Brain pericyte (primary cell): Measurements from ENCODE around the gene CT45A8.
"Not testable (repeated sequence)": the region's sequence is repeated elsewhere in the genome, so short reads cannot be mapped to it uniquely, and the experiment has no call there.

Experiments used
- DNase-seq: peaks from one replicate; pipeline ENCODE4 v3.0.0-alpha.2; 2012; ENCODE audit warnings: low read depth, low spot score

Gene CT45A8, protein sequence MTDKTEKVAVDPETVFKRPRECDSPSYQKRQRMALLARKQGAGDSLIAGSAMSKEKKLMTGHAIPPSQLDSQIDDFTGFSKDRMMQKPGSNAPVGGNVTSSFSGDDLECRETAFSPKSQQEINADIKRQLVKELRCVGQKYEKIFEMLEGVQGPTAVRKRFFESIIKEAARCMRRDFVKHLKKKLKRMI

DNA sequence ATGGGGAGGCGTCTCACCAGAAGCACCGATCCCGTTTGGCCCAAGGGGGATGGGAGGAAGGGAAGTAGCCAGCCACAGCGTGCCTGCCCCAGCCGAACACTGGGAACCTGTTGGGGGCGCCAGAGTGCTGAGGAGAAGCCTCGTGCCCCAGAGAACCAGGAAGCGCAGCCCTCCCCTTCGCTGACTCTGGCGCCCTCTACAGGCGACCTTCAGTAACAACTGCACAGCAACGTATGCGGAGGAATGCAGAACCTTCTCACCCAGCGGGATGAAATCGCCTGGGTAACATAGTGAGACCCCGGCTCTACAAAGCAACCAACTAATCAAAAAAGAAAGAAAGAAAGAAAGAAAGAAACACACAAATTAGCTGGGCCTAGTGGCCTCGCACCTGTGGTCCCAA, at the start of gene CT45A8:
Gene CT45A8, minus strand, starts transcription at position 101 of the 400 bp plus-strand sequence. CDS start 3,755 bp downstream, outside the sequence.
- not testable (repeated sequence) for DNase-seq

DNA sequence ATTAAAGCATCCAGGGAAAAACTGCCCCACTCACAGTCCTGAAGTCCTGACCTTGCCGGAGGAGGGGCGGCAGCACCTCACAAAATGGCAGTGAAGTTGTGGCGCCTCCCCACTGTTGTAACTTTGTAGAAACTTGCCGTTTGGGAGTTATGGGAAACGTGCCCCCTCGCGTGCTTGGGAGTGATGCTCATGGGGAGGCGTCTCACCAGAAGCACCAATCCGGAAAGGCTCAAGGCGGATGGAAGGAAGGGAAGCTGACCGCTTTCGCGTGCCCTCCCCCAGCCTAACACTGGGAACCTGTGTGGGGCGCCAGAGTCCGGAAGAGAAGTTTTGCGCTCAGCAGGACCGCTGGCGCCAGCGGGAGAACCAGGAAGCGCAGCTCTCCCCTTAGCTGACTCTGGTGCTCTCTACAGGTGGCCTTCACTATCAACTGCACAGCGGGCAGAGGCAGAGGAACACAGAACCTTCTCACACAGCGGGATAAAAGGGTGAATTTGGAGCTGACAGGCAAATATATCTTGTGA, 39.0 kb upstream of the CT45A8 start, which contains the start of the genes CT45A10 and SAGE1:
Gene CT45A10, minus strand, starts transcription at position 151 of the 524 bp plus-strand sequence. CDS start 8,100 bp downstream, outside the sequence.
Gene SAGE1, plus strand, starts transcription at position 423 of the 524 bp plus-strand sequence. CDS start 2,527 bp downstream, outside the sequence.
- DNase-seq = no peak

DNA sequence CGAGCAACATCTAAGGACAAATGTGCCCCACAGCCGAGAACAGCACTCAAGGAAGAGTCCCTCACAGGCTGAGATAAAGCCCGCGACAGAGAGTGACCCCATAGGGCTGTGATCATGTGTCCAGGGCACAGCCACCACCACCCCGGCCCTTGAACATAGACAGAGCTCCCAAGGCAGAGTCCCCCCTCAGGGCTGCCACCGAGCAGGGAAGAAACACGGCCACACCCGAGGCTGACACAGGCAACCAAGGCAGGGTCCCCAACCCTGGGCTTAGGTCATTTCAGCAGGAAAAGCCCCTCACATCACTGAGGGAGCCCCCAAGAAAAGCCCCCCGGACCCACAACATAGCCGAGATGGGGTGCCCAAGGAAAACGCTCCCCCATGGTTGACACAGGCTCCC, 38.4 kb upstream of the CT45A8 start:
- no peak for DNase-seq

DNA sequence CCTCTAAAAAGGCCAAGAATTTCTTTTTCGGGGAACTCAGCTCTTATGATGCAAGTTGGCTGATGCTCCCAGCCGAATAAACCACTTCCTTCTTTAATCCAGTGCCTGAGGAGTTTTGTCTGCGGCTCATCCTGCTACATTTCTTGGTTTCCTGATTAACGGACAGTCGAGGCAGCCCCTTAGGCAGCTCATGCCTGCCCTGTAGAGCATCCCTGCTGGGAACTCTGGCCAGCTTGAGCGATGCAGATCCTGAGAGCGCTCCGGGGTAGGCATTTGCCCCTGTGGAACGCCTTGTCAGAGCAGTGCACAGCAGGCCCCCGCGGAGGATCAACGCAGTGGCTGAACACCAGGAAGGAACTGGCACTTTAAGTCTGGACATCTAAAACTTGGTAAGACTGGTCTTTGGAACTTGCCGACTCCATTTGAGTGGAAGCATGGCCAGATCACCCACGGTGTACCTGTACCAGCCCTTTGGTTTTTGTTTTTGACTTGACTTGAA, 35.8 kb upstream of the CT45A8 start:
- no peak for DNase-seq

DNA sequence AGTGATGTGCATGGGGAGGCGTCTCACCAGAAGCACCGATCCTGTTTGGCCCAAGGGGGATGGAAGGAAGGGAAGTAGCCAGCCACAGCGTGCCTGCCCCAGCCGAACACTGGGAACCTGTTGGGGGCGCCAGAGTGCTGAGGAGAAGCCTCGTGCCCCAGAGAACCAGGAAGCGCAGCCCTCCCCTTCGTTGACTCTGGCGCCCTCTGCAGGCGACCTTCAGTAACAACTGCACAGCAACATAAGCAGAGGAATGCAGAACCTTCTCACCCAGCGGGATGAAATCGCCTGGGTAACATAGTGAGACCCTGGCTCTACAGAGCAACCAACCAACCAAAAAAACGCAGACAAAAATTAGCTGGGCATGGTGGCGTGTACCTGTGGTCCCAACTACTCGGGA, 34.6 kb upstream of the CT45A8 start:
- not testable (repeated sequence) for DNase-seq

DNA sequence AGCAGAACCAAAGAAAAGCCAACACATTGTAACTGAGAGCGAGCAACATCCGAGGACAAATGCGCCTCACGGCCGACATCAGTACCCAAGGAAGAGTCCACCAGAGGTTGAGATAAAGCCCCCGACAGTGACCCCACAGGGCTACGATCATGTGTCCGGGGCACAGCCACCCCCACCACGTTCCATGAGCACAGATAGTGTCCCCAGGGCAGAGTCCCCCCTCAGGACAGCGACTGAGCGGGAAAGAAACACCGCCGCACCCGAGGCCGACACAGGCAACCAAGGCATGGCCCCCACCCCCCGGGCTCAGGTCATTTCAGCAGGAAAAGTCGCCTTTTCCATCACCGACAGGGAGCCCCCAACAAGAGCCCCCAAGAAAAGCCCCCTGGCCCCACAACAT, 33.9 kb upstream of the CT45A8 start:
- DNase-seq = not testable (repeated sequence)

DNA sequence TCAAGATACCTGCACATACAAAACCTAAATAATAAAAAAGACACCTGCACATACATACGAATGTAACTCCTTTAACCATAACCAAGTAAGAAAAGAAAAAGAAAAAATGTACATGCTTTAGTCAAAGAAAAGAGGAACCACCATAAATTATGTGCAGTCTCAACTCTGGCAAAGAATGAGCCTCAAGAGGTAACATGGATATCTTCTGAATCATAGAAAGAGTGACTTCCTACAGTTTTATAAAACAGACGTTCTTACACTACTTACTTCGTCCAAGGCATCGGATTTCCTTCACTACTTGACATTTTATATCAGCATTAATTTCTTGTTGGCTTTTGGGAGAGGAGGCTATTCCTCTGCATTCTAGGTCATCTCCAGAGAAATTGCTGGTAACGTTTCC, 28.4 kb upstream of the CT45A8 start:
- DNase-seq = not testable (repeated sequence)

DNA sequence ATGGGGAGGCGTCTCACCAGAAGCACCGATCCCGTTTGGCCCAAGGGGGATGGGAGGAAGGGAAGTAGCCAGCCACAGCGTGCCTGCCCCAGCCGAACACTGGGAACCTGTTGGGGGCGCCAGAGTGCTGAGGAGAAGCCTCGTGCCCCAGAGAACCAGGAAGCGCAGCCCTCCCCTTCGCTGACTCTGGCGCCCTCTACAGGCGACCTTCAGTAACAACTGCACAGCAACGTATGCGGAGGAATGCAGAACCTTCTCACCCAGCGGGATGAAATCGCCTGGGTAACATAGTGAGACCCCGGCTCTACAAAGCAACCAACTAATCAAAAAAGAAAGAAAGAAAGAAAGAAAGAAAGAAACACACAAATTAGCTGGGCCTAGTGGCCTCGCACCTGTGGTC, 17.4 kb upstream of the CT45A8 start, which contains the start of gene CT45A9:
Gene CT45A9, minus strand, starts transcription at position 101 of the 400 bp plus-strand sequence. CDS start 3,751 bp downstream, outside the sequence.
- DNase-seq = not testable (repeated sequence)

DNA sequence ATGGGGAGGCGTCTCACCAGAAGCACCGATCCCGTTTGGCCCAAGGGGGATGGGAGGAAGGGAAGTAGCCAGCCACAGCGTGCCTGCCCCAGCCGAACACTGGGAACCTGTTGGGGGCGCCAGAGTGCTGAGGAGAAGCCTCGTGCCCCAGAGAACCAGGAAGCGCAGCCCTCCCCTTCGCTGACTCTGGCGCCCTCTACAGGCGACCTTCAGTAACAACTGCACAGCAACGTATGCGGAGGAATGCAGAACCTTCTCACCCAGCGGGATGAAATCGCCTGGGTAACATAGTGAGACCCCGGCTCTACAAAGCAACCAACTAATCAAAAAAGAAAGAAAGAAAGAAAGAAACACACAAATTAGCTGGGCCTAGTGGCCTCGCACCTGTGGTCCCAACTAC, 17.2 kb downstream of the CT45A8 start, which contains the start of gene CT45A7:
Gene CT45A7, minus strand, starts transcription at position 101 of the 400 bp plus-strand sequence. CDS start 3,747 bp downstream, outside the sequence.
- not testable (repeated sequence) for DNase-seq

DNA sequence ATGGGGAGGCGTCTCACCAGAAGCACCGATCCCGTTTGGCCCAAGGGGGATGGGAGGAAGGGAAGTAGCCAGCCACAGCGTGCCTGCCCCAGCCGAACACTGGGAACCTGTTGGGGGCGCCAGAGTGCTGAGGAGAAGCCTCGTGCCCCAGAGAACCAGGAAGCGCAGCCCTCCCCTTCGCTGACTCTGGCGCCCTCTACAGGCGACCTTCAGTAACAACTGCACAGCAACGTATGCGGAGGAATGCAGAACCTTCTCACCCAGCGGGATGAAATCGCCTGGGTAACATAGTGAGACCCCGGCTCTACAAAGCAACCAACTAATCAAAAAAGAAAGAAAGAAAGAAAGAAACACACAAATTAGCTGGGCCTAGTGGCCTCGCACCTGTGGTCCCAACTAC, 34.4 kb downstream of the CT45A8 start, which contains the start of gene CT45A2:
Gene CT45A2, minus strand, starts transcription at position 101 of the 400 bp plus-strand sequence. CDS start 3,747 bp downstream, outside the sequence.
- DNase-seq = not testable (repeated sequence)

DNA sequence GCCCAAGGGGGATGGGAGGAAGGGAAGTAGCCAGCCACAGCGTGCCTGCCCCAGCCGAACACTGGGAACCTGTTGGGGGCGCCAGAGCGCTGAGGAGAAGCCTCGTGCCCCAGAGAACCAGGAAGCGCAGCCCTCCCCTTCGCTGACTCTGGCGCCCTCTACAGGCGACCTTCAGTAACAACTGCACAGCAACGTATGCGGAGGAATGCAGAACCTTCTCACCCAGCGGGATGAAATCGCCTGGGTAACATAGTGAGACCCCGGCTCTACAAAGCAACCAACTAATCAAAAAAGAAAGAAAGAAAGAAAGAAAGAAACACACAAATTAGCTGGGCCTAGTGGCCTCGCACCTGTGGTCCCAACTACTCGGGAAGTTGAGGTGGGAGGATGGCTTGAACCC, 51.7 kb downstream of the CT45A8 start, which contains the start of gene CT45A6:
Gene CT45A6, minus strand, starts transcription at position 101 of the 400 bp plus-strand sequence. CDS start 3,794 bp downstream, outside the sequence.
- not testable (repeated sequence) for DNase-seq
